GM19468 (cell line): Measurements from ENCODE around the gene SLIT3.

Source experiments
- ATAC-seq: cut with Tn5 transposase; IDR thresholded peaks from one replicate; pipeline ENCODE4 v1.9.1; 2021; ENCODE audit warnings: mild to moderate bottlenecking, moderate library complexity, moderate number of reproducible peaks; ENCODE audit not compliant: unreplicated experiment; ENCODE audit errors: extremely low read depth

Gene SLIT3

DNA sequence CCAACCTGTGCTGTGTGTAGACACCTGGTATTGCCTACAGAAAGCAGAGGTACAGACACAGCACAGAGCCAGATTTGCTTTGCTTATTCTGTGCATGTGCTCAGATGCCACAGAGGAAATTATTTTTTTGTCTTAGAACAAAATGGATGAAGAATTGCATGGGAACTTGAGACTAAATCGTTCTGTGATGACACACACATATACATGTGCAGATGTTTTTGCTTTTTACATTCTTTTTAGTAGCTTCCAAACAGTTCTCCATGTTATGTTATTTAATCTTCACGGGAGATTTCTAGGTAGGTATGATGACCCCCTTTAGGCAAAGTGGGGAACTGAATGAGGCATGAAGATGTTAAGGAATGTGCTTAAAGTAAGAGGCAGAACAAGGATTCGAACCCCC, 500.2 kb downstream of the SLIT3 start:
- no peak for ATAC-seq

- ATAC-seq = no peak
Measured at GRCh38 chr5:168798065-168799023, 502.6 kb downstream of the SLIT3 start.

DNA sequence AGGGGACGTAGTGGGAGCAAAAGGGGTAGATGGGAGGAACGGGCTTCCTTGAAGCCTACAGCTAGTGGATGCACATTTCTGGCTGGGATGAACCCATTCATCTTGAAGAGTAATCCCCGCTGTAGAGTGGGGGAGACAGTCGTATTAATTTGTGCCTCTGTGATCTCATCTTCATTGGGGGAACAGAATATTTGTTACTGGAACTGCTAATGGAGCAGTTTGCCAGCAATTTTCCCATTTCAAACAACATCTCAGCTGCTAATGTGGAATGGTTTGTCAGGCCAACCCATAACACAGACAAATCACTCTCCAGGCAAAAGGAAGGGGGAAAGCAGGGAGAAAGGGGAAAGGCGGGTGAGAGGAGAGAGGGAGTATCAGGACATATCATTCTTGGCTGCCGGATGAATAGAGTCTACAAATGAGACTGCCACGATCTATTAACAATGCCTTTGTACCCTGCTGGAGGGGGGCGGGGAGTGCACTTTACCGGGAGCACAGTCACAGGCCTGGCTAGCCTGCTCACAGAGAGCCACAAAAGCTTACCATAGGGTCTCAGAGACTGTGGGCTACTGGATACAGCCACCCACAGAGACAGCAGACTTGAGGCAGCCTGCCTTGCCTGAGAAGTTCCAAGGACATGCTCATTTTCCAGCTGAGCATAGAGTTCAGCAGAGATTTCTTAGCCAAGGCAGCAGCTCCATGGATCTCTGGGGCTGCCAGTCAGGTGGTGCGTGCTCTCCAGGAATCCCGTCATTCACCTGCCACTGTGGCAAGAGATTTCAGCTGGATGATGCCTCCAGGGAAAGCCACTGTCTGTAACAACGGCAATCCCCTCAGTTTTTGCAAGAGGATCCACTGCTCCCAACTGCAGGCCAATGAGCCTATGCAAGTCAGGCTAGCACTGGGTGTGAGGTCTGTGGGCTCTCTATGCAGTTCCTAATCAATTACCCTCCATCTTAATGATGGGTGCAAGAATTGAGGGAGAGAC, 504.1 kb downstream of the SLIT3 start:
- ATAC-seq = no peak

DNA sequence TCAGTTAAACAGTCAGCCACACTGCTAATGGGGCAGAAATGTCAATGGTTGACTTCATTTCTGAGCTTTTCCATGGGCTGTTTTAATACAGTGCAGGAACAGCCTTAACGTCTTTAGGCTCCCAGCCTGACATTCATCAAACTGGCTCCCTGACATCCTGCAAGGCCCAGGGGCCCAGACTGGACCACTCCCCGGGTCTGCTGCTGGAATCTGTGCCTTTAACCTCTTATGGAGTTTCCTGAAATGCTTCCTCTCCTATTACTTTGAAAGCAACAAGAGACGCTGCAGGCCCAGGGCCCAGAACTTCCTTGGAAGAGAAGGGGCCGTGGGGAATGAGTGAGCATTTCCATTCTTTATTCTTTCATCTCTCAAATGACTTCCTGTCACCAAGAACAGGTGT, 504.9 kb downstream of the SLIT3 start:
- no peak for ATAC-seq

- no peak for ATAC-seq
Measured at GRCh38 chr5:168793841-168794837, 506.8 kb downstream of the SLIT3 start.

GRCh38 chr5:168792678-168793077, 508.3 kb downstream of the SLIT3 start:
- no peak for ATAC-seq

- no peak for ATAC-seq
Measured at GRCh38 chr5:168790671-168791250, 510.2 kb downstream of the SLIT3 start.

GRCh38 chr5:168790002-168790635, 510.8 kb downstream of the SLIT3 start:
- ATAC-seq = no peak

DNA sequence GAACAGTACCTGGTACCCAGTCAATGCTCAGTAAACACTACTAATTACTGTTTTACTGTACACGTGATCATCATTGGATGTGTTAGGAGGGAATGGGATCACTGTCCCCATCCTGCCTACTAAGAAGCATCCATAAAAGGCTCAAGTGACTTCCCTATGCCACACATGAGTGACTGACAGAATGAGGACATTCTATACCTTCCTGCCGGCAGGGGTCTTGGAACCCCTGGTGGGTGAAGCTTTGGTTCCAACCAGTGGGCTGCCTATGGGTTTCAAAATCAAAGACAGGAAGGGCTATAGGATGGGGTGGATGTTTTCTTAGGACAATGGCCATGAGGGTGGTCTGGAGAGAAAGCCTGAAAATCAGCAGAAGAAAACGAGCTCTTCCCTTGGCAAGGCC, 512.2 kb downstream of the SLIT3 start:
- ATAC-seq = no peak

GRCh38 chr5:168788107-168788506, 512.8 kb downstream of the SLIT3 start:
- no peak for ATAC-seq

DNA sequence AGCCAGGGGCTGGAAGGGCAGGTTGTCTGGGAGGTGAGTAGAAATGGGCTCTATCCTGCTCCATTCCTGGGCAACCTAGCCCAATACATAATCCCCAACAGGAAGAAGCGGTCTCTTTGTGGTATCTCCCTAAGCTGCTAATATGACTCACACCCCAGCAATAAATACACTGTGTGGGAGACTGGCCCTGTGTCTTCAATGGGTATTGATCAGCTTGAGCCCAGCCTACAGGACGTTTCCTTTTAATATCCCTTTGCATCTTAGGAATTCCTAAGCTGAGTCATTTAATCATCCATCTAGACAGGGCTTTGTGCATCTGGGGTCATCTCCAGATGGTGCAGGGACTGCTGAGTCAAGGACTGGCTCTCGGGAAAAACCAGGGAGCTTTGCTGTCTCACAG, 514.8 kb downstream of the SLIT3 start:
- no peak for ATAC-seq

GRCh38 chr5:168784454-168784853, 516.5 kb downstream of the SLIT3 start:
- ATAC-seq = no peak

DNA sequence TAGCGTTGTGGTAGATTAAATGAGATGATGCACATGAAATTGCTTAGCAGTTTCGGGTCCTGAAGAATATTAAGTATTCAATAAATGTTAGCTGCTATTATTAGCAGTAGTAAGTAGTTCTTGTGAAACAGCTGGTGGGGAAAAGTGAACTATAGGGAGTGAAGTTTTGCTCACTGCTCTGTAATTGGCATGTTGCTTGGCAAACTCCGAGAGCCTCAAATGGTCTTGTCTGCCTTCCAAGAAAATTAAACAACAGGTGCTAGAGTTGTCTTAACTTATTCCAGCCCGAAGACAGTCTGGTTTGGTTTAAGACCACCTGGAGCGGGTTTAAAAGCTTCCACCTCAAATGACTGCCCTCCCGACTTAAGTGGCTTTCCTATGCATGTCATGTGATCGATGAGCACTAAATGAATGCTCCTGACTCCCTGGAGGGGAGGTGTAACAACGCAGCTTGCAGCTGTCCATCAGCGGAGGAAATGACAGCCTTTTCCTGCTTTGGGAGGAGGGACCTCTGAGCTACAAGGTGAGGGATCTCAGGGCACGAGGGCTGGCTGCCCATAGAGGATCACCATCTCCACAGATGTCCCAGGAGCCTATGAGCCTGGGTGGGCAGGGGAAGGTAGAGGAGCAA, 518.9 kb downstream of the SLIT3 start:
- no peak for ATAC-seq

DNA sequence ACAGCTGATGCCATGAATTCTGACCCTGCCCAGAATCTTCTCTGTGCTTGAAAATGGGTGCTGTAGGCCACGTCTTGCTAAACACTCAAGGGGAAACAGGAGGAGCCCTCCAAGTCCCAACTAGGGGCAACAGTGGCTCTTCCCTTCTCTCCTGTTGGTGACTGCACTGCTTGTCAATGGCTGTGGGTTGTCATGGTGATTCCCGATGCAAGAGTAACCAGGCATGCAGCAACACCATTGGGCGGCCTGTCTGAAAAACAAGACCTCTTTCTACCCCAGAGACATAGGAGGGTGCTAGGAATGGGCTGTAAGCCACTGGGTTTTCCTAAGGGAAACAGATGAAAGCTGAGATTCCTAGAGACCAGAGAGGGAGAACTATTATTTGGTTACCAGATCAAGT, 520.1 kb downstream of the SLIT3 start:
- ATAC-seq = no peak

GRCh38 chr5:168779333-168779732, 521.6 kb downstream of the SLIT3 start:
- ATAC-seq = no peak

DNA sequence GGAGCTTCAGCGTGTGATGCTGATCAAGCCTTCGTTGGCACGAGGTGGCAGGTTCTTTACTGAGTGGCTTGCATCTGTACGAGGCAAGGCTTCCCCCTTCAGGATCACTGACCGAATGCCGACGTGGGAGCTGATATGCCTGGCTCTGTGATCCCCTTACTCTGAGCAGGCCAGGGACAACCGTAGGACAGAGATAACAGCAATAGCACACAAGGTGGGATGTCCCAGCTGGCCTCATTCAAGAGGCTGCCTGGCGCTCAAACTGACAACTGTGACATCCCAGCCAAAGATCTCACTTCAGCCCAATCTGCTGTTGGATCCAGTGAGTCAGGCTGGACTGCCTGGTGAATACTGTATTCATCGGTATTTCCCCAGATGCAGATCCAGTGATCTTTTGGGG, 522.4 kb downstream of the SLIT3 start:
- ATAC-seq = no peak

- no peak for ATAC-seq
Measured at GRCh38 chr5:168777651-168778050, 523.3 kb downstream of the SLIT3 start.

GRCh38 chr5:168776070-168776469, 524.9 kb downstream of the SLIT3 start:
- no peak for ATAC-seq
